Measurements from ENCODE around the gene BPIFB3. TPM values are rescaled to one million over a fixed set of nuclear protein-coding genes. Genes with fewer than 3 reads are reported as not detected.

The BPIFB3 gene
- total RNA-seq, 1 experiment from 2014 or later = not detected

GRCh38 chr20:33015700-33016580 is 37.8 kb upstream of the BPIFB3 start:
- no peak for DNase-seq (ENCODE audit: low read depth)

GRCh38 chr20:33016581-33017109 is 37.1 kb upstream of the BPIFB3 start:
- DNase-seq (ENCODE audit: low read depth) = no peak

- DNase-seq (ENCODE audit: low read depth) = no peak
Observed at GRCh38 chr20:33017542-33017941, 36.2 kb upstream of the BPIFB3 start.

GRCh38 chr20:33018169-33018931 is 35.4 kb upstream of the BPIFB3 start:
- DNase-seq (ENCODE audit: low read depth) = no peak

GRCh38 chr20:33019465-33020277 is 34.0 kb upstream of the BPIFB3 start:
- DNase-seq (ENCODE audit: low read depth) = no peak

GRCh38 chr20:33020278-33021161 is 33.2 kb upstream of the BPIFB3 start:
- no peak for DNase-seq (ENCODE audit: low read depth)

GRCh38 chr20:33021879-33022278 is 31.8 kb upstream of the BPIFB3 start:
- no peak for DNase-seq (ENCODE audit: low read depth)

GRCh38 chr20:33022289-33022688 is 31.4 kb upstream of the BPIFB3 start:
- no peak for DNase-seq (ENCODE audit: low read depth)

- DNase-seq (ENCODE audit: low read depth) = no peak
Observed at GRCh38 chr20:33022694-33023438, 30.8 kb upstream of the BPIFB3 start.

GRCh38 chr20:33023439-33024242 is 30.1 kb upstream of the BPIFB3 start:
- no peak for DNase-seq (ENCODE audit: low read depth)

- no peak for DNase-seq (ENCODE audit: low read depth)
Observed at GRCh38 chr20:33024243-33024560, 29.5 kb upstream of the BPIFB3 start.

- no peak for DNase-seq (ENCODE audit: low read depth)
Observed at GRCh38 chr20:33024609-33025317, 28.9 kb upstream of the BPIFB3 start.

- DNase-seq (ENCODE audit: low read depth) = no peak
Observed at GRCh38 chr20:33025318-33025876, 28.3 kb upstream of the BPIFB3 start.

- DNase-seq (ENCODE audit: low read depth) = no peak
Observed at GRCh38 chr20:33026072-33026778, 27.5 kb upstream of the BPIFB3 start.

GRCh38 chr20:33026779-33027759 is 26.6 kb upstream of the BPIFB3 start:
- DNase-seq (ENCODE audit: low read depth) = no peak

Data from HT1080 (cell line).